HG02981 (cell line): ENCODE measurements around the gene TTLL7.

ENCODE experiments used
- ATAC-seq: cut with Tn5 transposase; IDR thresholded peaks from one replicate; pipeline ENCODE4 v1.9.1; 2021; ENCODE audit warnings: mild to moderate bottlenecking, moderate library complexity; ENCODE audit not compliant: unreplicated experiment

Gene TTLL7

DNA sequence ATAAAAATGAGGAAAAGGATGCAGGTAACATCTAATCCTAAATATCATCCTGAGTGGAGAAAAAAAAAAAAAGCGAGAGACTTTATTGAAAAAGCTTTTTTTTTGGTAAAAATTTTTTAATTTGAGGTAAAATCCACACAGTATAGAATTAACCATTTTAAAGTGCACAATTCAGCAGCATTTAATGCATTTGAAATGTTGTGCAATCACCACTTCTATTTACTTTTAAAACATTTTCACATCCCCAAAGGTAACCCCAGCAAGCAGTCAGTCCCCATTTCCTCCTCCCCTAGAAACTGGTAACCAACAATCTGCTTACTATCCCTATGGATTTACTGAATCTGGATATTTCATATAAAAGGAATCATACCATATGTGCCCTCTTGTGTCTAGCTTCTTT lies 166.7 kb downstream of the TTLL7 start:
- ATAC-seq = no peak

GRCh38 chr1:83829106-83829505 lies 169.8 kb downstream of the TTLL7 start:
- no peak for ATAC-seq

GRCh38 chr1:83828456-83828855 lies 170.5 kb downstream of the TTLL7 start:
- no peak for ATAC-seq

- ATAC-seq = no peak
Observed at GRCh38 chr1:83827741-83828140, 171.2 kb downstream of the TTLL7 start.

DNA sequence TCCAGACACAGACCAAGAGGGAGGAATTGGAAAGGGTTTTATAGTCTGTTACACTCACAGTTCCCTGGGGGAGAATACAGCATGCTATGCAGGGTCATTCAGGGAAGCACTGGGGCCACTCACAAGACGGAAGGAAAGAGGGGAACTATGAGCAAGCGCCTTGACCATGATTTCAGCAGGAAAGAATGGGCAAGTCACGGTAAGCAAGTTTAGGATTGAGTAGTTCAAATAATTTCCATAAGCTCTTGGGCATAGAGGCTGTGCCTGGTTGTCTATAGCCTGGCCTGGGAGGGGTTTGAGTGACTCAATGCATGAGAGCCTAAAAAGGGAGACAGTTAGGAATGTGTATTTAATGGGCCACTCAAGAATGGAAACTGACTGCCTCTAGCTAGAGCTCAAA lies 176.7 kb downstream of the TTLL7 start:
- ATAC-seq = no peak

GRCh38 chr1:83819436-83819835 lies 179.5 kb downstream of the TTLL7 start:
- no peak for ATAC-seq

- ATAC-seq = no peak
Observed at GRCh38 chr1:83818916-83819315, 180.0 kb downstream of the TTLL7 start.

GRCh38 chr1:83816836-83817235 lies 182.1 kb downstream of the TTLL7 start:
- ATAC-seq = no peak

DNA sequence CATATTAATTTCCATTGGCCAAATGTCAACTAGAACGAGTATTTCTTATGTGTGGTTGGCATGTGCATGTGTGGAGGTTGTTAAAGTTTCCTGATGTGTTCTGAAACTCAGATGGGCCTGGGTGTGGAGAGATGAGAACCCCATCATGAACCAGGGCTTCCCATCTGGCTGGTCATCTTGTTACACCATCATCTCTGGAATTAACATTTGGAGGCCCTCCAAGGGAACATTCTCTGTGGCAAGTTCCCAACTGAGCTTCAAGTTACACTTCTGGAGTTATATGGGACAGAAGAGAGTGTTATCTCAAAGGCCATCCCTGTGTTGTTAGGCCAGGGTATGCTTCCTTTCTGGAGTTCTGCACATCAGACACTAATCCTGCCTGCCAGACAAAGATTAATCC lies 183.6 kb downstream of the TTLL7 start:
- no peak for ATAC-seq
